Measurements from ENCODE around the gene LITAFD.
"Not testable (repeated sequence)": the region's sequence is repeated elsewhere in the genome, so short reads cannot be mapped to it uniquely, and the experiment has no call there.

Gene LITAFD

GRCh38 chr16:8858994-8859912 lies 22.9 kb upstream of the LITAFD start:
- DNase-seq (ENCODE audit: low read depth in 2 of 2), result no peak

DNA sequence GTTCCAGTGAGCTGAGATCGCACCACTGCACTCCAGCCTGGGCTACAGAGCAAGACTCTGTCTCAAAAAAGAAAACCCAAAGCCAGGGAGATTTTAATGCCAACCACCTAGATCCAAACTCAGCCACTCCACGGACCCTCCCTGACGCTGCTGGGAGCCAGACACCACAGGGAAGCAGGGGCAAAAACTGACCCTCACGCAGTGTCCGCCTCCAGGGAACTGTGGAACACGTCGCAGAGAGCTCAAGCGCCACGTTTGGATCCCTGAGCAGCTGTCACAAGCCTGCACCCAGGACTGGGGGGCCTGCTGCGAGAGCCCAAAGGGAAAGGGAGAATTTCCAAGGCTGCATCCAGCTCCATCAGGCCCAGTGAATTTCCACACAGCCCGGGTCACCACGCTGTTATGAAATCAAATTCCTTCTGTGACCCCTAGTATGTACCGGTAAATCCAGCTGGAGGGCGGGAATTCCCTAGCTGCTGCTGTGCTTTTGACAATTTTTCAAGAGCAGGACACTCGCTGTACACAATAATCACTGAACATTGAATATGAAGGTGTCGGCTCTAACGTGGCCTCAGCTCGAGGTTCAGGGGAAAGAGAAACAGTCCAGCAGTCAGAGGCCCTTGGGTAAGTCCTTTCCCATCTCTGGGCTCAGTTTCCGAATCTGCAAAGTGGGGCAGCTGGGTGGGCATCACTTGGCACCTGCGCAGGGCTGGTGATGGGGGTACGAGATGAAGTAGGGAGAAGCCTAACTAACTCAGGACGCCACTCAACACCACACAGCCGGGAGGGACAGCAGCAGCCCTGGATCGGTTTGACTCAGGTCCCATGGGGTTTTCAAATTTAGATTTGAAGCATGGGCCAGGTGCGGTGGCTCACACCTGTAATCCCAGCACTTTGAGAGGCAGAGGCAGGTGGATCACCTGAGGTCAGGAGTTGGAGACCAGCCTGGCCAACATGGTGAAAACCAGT lies 22.0 kb upstream of the LITAFD start:
- DNase-seq (ENCODE audit: low read depth in 2 of 2), result no peak

DNA sequence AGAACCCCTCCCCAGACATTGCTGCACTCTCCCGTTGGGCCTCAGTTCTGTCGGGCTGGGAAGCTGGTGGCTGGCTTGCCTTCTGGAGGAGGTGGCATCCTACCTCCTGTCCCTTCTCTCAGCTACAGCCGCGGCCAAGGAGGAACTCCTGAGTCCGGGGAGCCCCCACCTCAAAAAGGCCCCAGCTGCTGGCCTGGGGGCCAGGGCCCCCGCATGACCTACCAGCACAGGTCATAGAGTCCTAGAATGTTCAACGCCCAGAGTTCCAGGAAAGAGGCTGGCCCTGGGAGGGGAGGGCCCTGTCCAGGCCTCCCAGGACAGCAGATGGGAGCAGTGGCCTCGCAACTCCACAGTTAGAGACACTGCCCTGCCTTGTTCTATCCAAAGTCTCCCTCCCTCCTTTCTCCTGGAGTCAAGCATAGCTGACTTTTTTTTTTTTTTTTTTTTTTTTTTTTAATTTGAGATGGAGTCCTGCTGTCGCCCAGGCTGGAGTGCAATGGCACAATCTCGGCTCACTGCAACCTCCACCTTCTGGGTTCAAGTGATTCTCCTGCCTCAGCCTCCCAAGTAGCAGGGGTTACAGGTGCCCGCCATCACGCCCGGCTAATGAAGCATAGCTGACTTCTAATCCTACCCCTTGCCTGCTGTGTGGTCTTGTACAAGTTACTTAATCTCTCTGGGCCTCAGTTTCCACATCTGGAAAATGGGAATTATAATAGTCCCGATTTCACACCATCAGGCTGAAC lies 20.4 kb upstream of the LITAFD start:
- DNase-seq (ENCODE audit: low read depth in 2 of 2), result no peak

GRCh38 chr16:8862309-8863130 lies 19.6 kb upstream of the LITAFD start:
- DNase-seq (ENCODE audit: low read depth in 2 of 2), result no peak

GRCh38 chr16:8863594-8864424 lies 18.3 kb upstream of the LITAFD start:
- DNase-seq (ENCODE audit: low read depth in 2 of 2), result no peak

DNA sequence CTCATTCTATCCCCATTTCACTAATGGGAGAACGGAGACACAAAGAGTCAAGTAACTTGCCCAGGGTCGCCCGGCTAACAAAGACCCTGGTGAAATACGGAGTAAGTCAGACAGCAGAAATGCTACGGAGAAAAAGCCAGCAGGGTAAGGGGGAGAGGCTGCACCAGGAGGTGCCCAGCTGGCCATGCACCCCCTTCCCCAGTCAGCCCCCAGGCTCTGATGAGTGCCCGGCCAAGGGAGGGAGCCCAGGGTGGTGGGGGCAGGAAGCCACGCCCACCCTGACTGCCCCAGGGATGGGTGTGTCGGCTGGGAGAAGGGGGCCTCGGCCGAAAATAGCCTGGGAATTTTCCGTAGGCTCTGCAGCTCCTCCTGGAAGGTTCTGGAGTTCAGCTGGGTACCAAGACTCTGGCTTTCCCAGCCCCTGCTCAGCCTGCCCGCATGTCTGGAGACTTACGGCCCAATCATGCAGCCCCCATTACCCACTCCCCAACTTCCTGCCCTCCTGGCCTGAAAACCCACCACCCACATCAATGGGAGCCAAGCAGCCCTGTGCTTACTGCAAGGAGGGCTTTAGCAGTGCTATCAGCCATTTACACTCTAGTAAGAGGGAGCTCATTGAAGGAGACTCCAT lies 17.6 kb upstream of the LITAFD start:
- no peak for DNase-seq (ENCODE audit: low read depth in 2 of 2)

DNA sequence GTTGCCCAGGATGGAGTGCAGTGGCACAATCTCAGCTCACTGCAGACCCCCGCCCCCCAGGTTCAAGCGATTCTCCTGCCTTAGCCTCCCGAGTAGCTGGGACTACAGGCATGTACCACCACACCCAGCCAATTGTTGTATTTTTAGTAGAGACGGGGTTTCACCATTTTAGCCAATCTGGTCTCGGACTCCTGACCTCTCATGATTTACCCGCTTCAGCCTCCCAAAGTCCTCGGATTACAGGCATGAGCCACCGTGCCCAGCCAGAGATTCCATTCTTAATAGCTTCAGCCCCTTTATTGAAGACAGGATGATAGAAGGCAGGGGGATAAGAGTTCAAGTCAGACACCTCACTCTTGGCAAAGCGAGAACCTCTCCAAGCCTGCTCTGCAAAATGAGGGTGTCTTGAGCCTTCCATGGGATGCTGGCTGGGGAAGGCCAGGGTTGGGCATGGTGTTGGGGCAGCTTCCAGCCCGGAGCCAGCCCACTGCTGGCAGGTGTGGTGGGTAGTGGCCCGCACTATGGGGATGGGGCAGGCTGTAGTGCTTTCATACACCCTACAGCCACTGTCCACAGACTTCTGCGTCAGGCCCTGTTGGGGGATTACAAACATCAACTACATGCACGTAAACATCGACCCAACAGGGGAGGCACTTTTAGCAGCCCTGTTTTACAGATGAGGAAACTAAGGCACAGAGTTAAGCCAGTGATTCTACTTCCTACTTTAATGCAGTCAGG lies 16.8 kb upstream of the LITAFD start:
- DNase-seq (ENCODE audit: low read depth in 2 of 2), result no peak

DNA sequence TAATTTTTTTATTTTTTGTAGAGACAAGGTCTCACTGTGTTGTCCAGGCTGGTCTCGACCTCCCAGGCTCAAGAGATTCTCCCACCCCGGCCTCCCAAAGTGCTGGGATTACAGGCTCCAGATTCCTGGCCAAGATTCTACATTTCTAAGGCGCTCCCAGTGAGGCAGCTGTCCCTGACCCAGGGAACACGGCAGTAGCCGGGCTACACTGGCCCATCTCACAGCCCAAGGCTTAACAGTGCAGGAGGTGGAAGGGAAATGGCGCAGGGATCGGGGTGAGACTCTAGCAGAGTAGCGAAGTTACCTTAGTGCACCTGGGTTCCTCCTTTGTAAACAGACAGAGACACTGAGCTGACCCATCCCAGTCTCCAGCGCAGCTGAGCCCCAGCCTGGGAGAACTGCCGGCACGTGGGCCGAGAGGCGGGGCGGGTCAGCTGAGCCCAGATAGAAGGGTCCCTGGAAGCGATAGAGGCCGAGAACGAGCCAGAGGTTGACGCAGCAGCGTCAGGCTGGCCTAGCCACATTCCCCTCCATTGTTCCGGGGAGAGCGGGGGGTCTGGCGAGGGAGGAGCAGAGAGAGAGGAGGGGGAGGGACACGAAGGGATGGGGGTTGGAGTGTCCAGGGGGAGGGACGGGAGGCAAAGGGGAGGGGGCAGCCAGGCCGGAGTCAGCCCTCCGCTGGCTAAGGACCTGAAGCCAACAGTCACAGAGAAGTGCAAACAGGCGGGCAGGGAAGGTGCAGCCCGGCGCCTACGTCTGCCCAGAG lies 15.8 kb upstream of the LITAFD start:
- DNase-seq (ENCODE audit: low read depth in 2 of 2), result no peak

DNA sequence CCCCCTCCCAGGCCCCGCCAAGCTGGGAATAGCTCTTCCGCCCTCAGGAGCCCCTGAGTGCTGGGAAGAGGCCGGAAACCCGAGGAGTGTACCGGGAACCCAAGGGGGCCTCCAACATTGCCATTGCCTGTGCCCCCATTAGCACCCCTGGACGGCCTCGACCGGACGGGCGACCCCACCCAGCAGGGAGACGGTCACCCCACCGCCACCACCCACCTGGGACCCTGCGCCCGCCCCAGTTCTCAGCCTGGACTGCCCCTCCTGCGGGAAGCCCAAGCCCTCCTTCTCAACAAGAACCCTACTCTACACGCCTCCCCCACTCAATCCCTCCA lies 15.3 kb upstream of the LITAFD start:
- DNase-seq (ENCODE audit: low read depth in 2 of 2), result no peak

DNA sequence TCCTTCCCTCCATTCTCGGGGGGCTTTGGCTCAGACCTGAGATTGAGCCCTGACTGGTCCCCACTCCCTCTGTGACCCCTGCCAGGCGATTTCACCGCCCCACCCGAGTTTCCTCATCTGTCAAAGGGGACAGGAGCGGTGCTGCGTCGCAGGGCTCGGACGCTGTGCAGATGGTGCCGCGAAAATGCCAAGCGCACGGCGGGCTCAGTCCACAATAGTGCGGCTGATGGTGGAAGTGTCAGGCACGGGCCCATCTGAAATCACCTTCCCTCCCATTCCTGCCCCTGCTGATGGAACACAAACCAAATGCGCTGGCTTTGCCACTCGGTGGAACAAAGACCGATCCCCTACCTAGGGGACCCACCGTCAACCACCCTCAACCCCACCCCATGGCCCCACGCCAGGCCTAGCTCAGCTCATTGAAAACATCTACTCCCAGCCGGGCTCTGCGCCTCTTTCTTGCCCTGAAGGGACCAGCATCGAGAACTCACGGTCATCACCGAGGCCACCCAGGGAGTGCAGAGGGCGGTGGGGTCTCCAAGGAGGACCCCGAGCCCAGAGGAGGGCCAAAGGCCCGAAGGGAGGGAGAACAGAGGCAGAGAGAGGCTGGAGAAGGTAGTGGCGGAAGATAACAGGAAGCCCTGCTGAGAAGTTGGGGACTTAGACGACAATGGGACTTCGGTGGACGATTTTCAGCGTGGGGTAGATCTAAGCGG lies 14.8 kb upstream of the LITAFD start:
- no peak for DNase-seq (ENCODE audit: low read depth in 2 of 2)

DNA sequence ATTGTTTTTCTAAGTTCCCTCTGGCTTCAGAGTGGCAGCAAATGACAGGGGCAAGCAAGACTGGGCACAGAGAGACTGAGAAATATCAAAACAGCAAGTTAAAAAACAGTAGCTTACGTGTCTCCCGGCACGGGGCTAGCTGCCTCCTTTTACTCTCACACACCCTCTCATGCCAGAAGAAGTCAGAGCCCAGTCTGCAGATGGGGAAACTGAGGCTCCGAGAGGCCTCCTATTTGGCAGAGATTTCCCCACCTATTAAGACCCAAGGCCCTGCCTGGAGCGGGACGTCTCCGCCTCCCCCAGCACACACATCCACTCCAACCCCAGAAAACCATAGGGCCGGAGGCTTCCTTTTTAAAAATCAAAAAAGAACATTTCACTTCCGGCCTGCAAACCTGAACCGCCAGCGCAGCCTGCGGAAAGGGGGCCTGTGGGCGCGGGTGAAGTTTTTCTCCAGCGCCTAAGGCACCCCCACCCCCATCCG lies 14.2 kb upstream of the LITAFD start:
- peak in 1 of 2 donors; percentile 28 for DNase-seq (ENCODE audit: low read depth in 2 of 2)

DNA sequence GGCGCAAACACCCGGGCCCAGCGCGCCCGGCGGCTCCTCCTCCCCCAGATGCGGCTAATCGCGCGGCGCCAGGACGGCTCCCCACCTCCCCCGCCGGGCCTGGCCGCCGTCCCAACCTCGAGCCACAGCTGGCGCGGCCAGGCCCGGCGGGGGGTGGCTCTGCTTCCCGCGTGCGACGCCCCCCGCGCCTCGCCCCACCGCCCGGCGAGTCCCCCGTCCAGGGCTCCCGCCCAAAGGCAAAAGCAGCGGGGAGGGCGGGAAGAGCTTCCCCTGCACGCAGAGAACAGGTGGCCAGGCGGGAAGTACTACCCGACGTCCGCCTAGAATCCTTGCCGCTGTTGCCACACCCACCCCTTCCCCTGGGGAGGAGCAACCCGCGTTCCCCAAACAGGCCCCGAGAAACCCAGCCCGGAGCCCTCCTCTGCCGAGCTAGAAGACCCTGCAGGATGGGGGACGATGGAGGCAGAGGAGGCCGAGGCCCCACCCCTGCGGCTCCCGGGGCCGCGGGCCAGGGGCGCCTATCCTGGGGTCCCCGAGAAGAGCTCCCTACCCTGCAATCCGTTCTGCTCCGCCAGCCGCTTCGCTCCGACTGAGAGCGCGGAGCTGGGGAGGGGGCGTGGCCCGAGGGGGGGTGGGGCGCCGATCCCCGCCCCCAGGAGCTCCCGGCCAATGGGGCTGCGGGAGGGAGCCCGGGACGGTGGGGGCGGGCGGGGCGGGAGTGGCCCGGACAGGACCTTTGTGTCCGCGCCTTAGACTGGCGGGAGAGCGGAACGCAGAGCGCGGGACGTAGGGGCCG lies 13.5 kb upstream of the LITAFD start, which contains the start of gene CARHSP1:
Gene CARHSP1 (minus strand): TSS at position 591 of the 796 bp plus-strand sequence. CDS start 9,678 bp downstream, outside the sequence.
- peak; percentile 54 to 66 for DNase-seq (ENCODE audit: low read depth in 2 of 2)

DNA sequence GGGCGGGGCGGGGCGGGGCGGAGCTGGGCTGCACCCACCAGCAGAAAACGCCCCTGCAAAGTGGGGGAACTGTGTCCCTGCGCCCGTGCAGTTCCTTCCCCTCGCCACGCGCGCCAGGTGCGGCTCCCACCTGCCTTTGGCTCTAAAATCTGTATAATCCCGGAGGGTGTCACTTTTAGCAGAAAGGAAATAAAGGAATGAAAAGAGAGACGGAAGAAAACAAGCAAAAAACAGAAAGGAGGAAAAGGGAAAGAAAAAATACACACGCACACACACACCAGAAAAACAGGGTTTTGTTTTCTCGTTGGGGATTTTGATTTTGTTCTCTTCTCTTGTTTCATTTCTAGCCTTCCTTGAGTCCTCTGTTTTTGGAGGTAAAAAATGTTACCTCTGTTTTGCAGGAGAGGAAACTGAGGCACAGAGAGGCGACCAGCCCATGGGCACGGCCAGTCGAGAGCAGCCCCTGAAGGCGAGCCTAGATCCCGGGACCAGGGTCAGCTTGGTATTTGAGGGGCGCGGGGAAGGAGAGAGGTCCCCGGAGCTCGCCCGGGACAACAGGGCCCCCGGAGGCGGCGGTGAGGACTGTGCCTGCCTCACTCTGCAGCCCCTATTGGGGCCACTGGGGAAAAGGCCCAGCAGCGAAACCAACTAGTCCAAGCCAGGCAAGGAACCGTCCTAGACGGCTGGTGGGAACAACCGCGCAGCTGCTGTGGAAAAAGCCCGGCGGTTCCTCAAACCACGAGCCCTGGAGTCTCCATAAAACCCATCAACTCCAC lies 12.8 kb upstream of the LITAFD start:
- no peak for DNase-seq (ENCODE audit: low read depth in 2 of 2)

DNA sequence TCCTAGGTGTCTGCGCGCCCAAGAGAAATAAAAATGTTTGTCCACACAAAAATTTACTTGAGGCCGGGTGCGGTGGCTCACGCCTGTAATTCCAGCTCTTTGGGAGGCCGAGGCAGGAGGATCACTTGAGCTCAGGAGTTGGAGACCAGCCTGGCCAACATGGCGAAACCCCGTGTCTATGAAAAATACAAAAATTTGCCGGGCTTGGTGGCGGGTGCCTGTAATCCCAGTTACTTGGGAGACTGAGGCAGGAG lies 12.2 kb upstream of the LITAFD start:
- not testable (repeated sequence) for DNase-seq (ENCODE audit: low read depth in 2 of 2)

GRCh38 chr16:8872071-8872470 lies 10.1 kb upstream of the LITAFD start:
- no peak for DNase-seq (ENCODE audit: low read depth in 2 of 2)

All from stimulated activated CD8-positive, alpha-beta memory T cell treated with anti-CD3 and anti-CD28 coated beads, Interleukin-2, amount 100 ng/mL, for 1 hour (primary cell).